ENCODE measurements around the gene ITPRIPL1. TPM values are rescaled to one million over a fixed set of nuclear protein-coding genes. Genes with fewer than 3 reads are reported as not detected.

ITPRIPL1 gene
- total RNA-seq, 1 donor from 2014 or later = 1.3 TPM

- no peak for DNase-seq (ENCODE audit: low read depth, low spot score)
Observed at GRCh38 chr2:96353606-96354101, 28.5 kb downstream of the ITPRIPL1 start.

- DNase-seq (ENCODE audit: low read depth, low spot score) = no peak
Observed at GRCh38 chr2:96354492-96354891, 29.4 kb downstream of the ITPRIPL1 start.

- DNase-seq (ENCODE audit: low read depth, low spot score) = no peak
Observed at GRCh38 chr2:96356889-96357288, 31.8 kb downstream of the ITPRIPL1 start.

- DNase-seq (ENCODE audit: low read depth, low spot score) = no peak
Observed at GRCh38 chr2:96359310-96359709, 34.2 kb downstream of the ITPRIPL1 start.

- no peak for DNase-seq (ENCODE audit: low read depth, low spot score)
Observed at GRCh38 chr2:96359866-96360265, 34.7 kb downstream of the ITPRIPL1 start.

- no peak for DNase-seq (ENCODE audit: low read depth, low spot score)
Observed at GRCh38 chr2:96361751-96362150, 36.6 kb downstream of the ITPRIPL1 start.

- DNase-seq (ENCODE audit: low read depth, low spot score) = no peak
Observed at GRCh38 chr2:96369186-96369585, 44.1 kb downstream of the ITPRIPL1 start.

- DNase-seq (ENCODE audit: low read depth, low spot score) = peak; percentile 36
Observed at GRCh38 chr2:96374211-96374951, 49.3 kb downstream of the ITPRIPL1 start.

Other genes starting within 250 kb of the ITPRIPL1 start
- not detected in 2 replicates for gene ADRA2B, start 208.7 kb upstream of the ITPRIPL1 start, total RNA-seq
- 0.07 TPM in 1 of 2 replicates, not detected in the other for gene ASTL, start 186.8 kb upstream of the ITPRIPL1 start, total RNA-seq
- gene DUSP2, start 179.9 kb upstream of the ITPRIPL1 start, total RNA-seq = 0.42 and 0.53 TPM in 2 replicates
- 159 and 229 TPM in 2 replicates for gene STARD7, start 116.5 kb upstream of the ITPRIPL1 start, total RNA-seq
- 17.1 and 22.4 TPM in 2 replicates for gene TMEM127, start 59.3 kb upstream of the ITPRIPL1 start, total RNA-seq
- gene CIAO1, start 59.1 kb upstream of the ITPRIPL1 start, total RNA-seq = 96.7 and 106 TPM in 2 replicates
- gene SNRNP200, start 19.8 kb upstream of the ITPRIPL1 start, total RNA-seq = 64.1 and 68.1 TPM in 2 replicates
- gene NCAPH, start 10.4 kb downstream of the ITPRIPL1 start, total RNA-seq = 17.7 and 29.2 TPM in 2 replicates
- not detected in 2 replicates for gene NEURL3, start 180.0 kb downstream of the ITPRIPL1 start, total RNA-seq
- 10.0 and 10.9 TPM in 2 replicates for gene ARID5A, start 211.4 kb downstream of the ITPRIPL1 start, total RNA-seq